ENCODE measurements around the gene PJA1. TPM values are rescaled to one million over a fixed set of nuclear protein-coding genes. Genes with fewer than 3 reads are reported as not detected.

Gene PJA1
- total RNA-seq, 1 donor from 2014 or later, result 18.8 TPM

DNA sequence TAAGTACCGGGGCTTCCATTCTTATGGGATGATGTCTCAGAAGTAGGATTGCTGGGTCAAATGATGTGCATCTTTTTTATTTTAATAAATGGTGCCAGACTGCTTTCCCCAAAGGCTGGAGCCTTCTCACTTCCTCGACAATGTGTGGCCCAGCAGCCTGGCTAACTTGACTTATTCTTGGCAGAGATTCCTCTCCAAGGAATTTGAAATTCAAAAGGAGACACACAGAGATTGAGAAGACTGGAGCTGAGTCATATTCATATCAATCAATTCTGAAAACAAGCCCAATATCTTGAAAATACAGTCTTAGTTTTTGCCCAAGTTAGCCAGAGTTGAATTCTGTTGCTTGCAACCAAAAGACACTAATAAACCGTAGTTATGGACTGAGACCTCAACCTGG lies 10.8 kb upstream of the PJA1 start:
- intact Hi-C loops (cut with DNase I), result no loop called here
- DNase-seq (ENCODE audit: low spot score), result no peak

DNA sequence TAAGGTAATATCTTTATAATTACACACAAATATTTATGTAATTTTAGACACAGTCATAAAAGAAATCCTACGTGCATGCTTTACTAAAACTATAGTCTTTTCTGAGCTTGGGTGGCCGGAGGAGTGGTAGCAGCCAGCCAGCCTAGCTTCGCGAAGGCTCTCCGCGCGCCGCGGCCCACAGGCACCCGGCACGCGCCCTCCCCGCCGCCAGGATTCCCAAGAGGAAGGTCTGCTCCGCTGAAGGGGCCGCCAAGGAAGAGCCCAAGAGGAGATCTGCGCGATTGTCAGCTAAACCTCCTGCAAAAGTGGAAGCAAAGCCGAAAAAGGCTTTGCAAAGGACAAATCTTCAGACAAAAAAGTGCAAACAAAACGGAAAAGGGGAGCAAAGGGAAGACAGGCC lies 8.7 kb upstream of the PJA1 start:
- intact Hi-C loops (cut with DNase I), result no loop called here
- peak; percentile 12 for DNase-seq (ENCODE audit: low spot score)

DNA sequence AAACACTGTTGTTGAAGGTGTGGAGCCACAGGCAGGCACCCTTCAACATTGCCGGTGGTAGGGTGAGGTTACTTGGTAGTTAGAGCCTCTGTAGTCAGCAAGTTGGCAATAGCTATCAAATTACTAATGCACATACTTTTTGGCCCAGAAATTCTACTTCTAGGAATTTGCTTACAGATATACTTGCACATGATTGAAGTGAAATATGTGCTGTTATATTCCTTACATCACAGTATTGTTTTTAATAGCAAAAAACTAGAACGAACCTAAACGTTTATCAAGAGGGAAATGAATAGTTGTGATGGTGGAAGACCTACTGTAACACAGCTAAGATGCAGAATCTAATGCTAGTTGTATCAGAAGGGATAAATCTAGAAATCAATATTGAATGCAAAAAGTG lies 7.7 kb upstream of the PJA1 start:
- intact Hi-C loops (cut with DNase I), result no loop called here
- DNase-seq (ENCODE audit: low spot score), result no peak

DNA sequence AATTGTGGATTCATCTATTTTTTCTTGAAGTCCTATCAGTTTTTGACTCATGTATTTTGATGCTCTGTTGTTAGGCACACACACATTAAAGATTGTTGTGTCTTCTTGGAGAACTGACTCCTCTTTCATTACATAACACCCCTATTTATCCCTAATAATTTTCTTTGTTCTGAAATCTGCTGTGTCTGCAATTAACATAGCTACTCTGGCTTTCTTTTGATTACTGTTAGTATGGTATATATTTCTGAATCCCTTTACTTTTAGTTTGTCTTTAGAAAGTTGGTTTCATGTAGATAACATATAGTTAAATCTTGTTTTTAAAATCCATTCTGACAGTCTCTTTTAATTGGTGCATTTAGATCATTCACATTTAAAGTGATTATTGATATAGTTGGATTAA lies 5.1 kb upstream of the PJA1 start:
- no peak for DNase-seq (ENCODE audit: low spot score)
- intact Hi-C loops (cut with DNase I), result no loop called here

DNA sequence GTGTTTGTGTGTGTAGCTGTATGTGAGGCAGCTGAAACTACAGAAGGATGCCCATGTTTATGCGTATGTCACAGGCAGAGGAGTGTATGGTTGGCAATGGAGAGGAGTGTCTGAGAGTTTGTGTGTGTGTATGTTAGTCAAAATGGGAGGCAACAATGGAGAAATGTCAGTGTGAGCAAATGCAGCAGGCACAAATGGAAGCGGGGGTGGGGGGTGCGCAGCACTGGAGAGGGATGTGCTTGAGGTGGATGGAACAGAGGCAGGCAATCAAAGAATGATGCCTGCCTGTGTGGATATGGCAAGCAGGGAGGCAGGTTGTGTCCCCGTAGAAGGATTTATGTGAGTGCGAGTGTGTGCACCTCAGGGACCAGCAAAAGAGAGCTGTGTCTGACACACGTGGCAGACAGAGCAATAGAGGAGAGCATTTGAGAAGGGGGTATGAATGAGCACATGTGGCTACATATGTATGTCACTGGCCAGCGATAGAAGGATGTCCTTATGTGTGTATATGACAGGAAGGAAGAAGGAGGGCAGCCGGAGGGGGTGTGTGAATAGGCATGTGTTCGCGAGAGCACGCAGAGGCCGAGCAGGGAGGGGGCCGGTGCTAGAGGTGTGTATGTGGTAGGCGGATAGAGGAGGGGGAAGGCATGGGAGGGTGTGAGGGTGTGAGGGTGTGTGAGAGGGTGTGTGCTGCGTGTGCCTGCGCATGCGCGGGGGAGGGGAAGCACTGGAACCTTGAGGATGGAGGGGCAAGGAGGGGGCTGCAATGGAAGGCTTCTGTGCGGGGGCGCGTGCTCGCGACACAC lies 1.1 kb downstream of the PJA1 start:
- intact Hi-C loops (cut with DNase I), result loop anchor here (10.0 kb wide), 1 partner anchor 221 kb away; no protein-coding TSS in a partner anchor
- DNase-seq (ENCODE audit: low spot score), result peak; percentile 57

DNA sequence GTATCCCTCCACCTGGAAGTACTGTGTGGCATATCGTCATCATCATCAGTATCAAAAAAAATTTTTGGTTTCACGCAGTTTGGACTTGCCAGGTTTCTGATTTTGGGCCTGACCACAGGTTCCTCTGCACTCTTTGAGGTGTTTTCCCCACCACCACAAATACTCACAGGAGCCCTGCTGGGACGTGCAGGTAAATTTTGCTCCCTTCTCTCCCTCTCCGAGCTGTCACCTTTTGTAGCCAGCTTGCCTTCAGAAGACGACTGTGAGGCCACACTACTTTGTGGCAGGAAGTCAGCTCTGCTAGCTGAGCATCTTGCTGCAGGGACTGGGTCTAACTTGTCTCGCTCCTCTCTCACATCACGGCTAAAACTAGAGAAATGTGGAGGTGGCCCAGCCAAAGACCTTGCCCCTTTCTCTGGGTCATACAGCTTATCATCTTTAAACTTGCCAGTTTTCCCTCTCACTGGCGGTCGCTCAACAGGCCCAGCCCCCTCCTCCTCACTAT lies 2.8 kb downstream of the PJA1 start:
- intact Hi-C loops (cut with DNase I), result loop anchor here (10.0 kb wide), 1 partner anchor 222 kb away; no protein-coding TSS in a partner anchor
- DNase-seq (ENCODE audit: low spot score), result no peak

DNA sequence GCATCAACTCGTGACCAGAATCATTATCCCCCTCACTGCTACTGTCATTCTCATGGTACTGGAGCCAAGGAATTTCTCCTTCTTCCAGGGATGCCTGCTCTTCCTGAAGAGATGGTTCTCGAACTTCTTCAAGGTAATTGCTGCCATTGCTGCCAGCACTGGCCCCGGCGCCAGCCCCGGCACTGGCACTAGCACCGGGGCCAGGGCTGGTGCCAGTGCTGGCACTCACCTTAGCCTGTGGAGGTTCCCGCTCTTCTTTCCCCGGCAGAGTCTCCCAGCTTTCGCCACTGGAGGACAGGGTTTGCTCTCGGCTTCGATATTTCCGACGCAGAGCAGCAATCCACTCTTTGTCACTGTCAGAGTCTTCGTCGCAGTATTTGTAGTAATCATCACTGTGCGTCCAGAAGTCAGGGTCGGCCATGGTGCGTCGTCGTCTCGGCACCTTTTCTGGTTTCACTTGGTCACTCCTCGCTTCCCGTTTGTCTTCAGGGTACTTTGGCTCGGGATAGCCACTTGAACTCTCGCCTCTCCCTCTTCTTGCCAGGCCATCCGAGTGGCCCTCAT lies 3.4 kb downstream of the PJA1 start:
- intact Hi-C loops (cut with DNase I), result loop anchor here (10.0 kb wide), 1 partner anchor 223 kb away; no protein-coding TSS in a partner anchor
- peak; percentile 58 for DNase-seq (ENCODE audit: low spot score)

DNA sequence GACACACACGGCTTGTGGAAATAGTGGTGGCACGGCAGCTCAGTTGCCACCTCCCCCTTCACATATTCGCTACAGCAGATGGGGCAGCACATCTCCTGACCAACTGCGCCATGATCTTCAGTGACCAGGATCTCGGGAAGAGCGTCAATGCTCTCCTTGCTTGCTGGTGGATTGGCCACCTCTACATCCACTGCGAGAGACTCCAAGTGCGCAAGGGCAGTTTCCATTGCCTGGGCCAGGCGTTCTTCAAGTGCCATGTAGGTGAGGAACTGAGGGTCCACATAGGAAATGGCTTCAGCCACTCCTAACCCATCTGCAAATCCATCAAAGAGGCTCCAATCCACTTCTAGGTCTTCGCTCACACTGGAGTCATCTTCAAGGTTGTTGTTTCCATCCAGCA lies 3.9 kb downstream of the PJA1 start:
- peak; percentile 27 for DNase-seq (ENCODE audit: low spot score)
- intact Hi-C loops (cut with DNase I), result loop anchor here (10.0 kb wide), 1 partner anchor 223 kb away; no protein-coding TSS in a partner anchor

DNA sequence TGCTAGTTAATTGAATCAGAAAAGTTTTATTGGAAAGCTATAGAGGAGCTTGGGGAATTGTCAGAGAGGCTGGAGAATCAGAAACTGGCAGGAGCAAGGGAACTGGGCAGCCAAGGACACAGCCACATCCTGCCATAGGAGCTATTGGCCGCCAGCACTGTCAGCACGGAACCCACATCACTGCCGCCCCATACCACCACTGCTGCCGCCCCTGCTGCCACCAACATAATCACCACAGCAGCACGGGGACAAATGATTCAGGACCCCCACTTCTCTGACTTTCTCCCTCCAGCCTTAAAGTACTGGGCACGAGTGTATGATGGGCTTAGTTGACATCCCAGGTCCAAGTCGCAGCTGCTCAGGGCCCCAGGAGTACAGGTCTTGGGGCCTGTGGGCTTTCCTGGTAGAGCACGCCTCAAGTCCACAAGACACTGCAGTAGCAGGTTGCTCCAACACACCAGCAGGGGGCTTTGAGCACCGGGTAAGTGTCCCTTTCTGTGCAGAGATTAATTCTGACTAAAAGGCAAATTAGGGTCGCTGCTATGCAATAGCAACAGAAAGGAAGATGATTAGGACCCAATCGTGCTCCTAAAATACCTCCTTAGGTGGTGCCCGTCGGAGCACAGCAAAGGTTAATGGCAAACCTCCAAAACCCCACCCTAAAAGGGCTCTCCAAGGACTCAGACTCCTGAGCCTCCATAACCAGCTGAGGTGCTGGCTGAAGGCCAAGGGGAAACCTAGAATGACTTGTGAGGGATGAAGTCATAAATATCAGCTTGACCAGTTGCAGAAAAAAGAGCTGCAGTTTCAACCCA lies 6.9 kb downstream of the PJA1 start:
- peak; percentile 73 for DNase-seq (ENCODE audit: low spot score)
- intact Hi-C loops (cut with DNase I), result loop anchor here (5.0 to 10.0 kb wide), 2 partner anchors 64 to 126 kb away; no protein-coding TSS in a partner anchor

DNA sequence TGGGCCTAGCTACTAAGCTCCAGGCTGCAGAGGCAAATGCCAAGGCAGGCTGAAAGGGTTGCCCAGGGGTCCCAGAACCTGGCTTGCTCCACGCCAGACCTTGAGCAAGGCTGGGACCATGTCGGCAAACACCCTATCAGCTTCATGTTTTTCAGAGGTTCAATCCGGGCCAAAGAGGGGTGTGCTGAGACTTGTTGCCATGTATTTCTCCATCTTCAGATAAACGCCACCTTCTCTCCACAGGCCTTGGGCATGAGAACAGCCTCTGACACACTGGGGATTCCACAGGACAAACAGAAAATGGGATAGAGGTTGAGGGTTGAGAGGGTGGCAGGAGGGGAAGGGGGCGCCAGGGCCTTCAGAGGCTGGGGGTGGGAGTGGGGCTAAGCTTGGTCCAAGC lies 8.6 kb downstream of the PJA1 start:
- intact Hi-C loops (cut with DNase I), result loop anchor here (5.0 to 10.0 kb wide), 2 partner anchors 66 to 128 kb away; no protein-coding TSS in a partner anchor
- DNase-seq (ENCODE audit: low spot score), result no peak

DNA sequence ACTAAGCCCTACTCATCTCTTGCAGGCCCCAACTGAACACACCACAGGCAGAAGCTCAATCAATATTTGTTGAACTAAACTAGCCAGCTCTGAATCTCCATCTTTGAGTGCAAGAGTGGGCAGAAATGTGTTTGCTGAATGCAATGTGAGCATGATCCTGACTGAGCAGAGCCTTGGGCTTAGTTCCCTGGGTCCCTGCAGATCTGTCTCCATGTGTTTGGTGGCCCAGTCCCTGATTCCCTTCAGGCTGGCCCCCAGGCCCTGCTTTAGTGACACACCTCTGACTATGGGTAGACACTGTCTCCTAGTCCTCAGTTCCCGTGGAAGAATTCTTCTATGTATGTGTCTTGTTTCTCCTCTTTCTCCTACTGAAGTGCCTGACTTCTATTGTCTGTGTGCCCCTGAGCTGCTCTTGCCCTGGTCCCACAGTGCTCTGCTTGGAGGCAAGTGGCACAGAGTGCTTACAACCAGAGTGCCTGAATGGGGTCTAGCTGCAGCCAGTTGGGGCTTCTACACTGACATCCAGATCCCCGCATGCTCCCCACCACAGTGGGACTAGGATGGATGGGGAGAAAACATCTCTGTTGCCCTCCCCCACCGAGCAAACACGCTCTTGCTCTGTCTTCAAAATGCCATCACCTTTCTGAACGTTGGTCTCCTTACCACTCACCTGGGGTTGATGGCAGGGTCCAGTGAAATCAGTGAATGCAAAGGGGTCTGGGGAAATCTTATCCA lies 9.3 kb downstream of the PJA1 start:
- DNase-seq (ENCODE audit: low spot score), result peak; percentile 51
- intact Hi-C loops (cut with DNase I), result loop anchor here (5.0 to 10.0 kb wide), 2 partner anchors 66 to 129 kb away; no protein-coding TSS in a partner anchor

DNA sequence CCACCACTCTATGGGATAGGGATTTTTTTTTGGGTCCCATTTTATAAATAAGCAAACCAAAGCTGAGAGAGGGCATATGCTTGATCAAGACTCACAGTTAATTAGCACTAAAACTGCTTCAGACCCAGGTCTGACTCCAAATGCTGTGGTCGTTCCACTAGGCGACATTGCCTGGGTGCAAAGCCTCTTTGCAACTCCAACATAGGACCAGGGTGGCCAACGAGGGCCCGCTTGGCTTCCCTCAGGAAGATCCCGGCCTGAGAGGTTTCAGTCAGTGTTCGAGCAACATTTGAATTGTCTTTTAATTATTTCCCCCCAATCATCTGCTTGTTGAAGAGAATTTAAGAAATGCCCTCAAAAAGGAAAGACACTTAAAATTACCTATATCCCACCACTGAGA lies 11.2 kb downstream of the PJA1 start:
- DNase-seq (ENCODE audit: low spot score), result peak; percentile 26
- intact Hi-C loops (cut with DNase I), result loop anchor here (10.0 kb wide), 1 partner anchor 131 kb away; no protein-coding TSS in a partner anchor

DNA sequence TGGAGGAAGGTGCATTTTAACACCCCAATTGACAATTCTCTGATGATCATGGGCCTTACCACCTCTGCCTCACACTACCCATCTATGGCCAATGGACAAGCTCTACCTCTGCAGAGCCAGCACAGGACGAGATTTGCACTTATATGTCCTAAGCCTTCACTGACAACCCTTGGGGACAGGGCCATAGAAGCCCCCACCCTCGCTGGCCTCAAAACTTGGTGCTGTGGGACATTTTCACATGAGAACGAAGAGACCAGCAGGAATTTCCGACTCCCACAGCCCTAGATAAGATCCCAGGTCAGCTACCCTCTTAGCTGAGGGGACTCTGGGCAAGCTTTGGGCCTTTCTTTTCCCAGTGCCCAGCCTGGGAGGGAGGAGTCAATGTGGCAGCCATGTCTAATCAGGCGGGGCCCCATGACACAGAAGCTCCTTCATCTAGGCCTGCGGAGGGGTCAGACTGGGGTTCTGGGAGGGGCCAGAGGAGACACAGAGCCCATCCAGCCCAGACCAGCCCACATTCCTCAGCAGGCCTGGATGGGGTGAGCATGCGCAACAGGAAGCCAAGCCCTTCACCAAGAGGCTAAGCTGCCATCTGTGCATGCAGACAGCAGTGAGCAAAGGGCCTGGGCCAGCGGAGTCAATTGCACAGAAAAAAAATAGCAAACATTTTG lies 12.1 kb downstream of the PJA1 start:
- peak; percentile 53 for DNase-seq (ENCODE audit: low spot score)
- intact Hi-C loops (cut with DNase I), result loop anchor here (10.0 kb wide), 1 partner anchor 132 kb away; no protein-coding TSS in a partner anchor

DNA sequence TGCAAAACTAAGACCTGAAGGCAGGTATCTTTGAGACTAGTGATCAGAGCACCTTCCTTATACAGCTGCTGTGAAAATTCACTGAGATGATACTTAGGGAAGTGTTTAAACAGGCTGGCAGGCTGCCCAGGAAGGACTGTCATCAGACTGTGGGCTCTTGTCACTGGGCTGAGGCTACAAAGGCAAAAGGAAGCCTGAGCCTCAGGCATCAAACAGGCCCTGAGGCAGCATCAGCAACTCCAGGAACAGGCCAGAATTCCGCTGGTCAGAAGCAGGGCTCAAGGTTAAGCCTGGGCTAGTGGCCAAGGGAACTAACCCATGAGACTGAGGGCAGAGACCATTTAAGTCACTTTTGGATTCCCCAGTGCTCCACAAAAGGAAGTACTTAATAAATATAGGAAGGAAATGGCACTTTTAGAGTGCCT lies 12.8 kb downstream of the PJA1 start:
- DNase-seq (ENCODE audit: low spot score), result peak; percentile 75
- intact Hi-C loops (cut with DNase I), result loop anchor here (10.0 kb wide), 1 partner anchor 132 kb away; no protein-coding TSS in a partner anchor

DNA sequence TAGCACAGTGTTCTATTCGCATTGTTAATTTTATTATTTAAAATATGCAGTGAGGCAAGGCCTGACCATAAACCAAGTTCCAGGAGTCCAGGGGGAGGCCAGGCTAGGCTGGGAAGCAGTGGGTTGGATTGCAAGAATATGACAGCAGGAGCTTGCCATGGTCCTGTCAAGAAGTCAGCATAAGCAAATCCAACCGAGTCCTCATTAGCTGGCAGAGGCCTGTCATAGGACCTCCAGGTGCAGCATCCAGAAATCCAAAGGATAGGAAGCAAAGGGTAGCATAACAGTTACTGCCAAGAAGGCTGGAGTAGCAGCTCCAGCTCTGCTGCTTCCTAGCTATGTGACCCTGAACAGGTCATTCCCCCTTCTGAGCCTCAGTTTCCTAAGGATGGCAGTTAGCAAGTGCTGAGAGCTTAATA lies 13.4 kb downstream of the PJA1 start:
- peak; percentile 41 for DNase-seq (ENCODE audit: low spot score)
- intact Hi-C loops (cut with DNase I), result loop anchor here (10.0 kb wide), 1 partner anchor 133 kb away; no protein-coding TSS in a partner anchor

DNA sequence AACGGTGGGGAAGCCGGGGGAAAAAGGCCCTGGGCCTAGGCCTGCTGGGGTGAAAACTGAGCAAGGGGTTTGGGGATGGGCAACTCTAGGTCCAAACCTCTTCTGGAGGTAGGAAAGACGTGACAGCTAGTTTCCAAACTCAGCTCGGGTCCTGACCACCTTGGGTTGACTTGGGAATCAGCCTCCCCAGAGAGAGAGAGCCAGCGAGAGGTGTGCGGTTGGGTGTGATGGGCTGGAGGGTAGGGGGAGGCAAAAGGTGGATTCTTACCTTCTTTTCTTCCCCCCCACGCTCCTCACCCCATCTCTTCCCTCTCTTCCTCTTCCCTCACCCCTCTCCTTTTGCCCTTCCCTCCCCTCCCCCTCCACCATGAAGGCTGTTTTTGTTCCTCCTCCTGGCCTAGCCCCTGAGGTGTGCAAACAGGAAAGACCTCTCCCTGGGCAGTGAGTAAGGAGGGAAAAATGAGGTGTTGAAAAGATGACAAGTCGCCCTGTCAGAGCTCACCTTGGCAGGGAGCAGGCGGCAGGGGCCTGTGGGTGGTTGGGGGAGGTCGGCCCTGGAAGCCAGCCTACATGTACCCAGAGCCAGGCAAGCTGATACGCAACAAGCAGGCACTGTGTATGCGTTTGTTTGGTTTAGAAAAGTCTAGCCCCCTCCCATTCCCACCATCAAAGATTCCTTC lies 14.8 kb downstream of the PJA1 start:
- intact Hi-C loops (cut with DNase I), result loop anchor here (10.0 kb wide), 1 partner anchor 134 kb away; no protein-coding TSS in a partner anchor
- DNase-seq (ENCODE audit: low spot score), result peak; percentile 71

DNA sequence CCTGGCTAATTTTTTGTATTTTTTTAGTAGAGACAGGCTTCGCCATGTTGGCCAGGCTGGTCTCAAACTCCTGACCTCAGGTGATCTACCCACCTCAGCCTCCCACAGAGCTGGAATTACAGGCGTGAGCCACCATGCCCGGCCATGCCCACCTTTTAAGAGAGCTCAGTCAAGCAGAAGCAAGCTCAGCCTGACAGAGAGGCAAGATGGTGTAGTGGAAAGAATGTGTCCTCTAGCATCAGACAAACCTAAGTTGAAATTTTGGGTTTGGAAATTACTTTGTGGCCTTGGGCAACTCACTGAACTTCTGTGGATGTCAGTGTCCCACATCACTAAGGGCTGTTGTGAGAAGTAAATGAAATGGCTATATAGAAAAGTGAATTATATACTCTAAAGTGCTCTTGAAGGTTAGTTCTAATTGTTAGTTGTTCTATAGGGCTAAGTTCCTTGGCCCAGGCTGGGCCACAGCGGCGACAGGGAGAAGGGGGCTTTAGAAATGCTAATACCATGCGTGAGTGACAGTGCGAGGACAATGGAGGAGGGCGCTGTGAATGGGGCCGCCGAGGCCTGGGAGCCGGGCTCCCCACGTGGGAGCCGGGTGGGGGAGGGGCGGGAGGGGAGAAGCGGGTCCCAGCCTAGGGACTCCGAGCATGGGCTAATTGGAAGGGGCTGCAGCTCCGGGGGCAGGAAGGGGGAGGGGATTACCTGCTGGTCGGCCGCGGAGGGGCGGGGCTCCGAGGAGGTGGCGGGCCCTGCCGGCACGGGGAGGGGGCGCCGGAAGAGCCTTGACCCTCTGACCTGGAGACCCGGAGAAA lies 15.6 kb downstream of the PJA1 start:
- intact Hi-C loops (cut with DNase I), result loop anchor here (10.0 kb wide), 1 partner anchor 135 kb away; no protein-coding TSS in a partner anchor
- DNase-seq (ENCODE audit: low spot score), result peak; percentile 43
